Measurements from ENCODE around the gene S1PR4.
A peak's percentile ranks its signal among the peaks of the same experiment; 100 is the strongest.
"Not testable (repeated sequence)": the region's sequence is repeated elsewhere in the genome, so short reads cannot be mapped to it uniquely, and the experiment has no call there.

S1PR4 gene

GRCh38 chr19:3152419-3152780 is 26.2 kb upstream of the S1PR4 start:
- no peak overlapping the region for H3K4me3 ChIP-seq
- no peak for TF ChIP-seq CTCF (IDR thresholded peaks at IDR 0.05)
- H3K27ac ChIP-seq = no peak overlapping the region
- DNase-seq (ENCODE audit: low spot score) = no peak

- no peak overlapping the region for H3K27ac ChIP-seq
- no peak for TF ChIP-seq CTCF (IDR thresholded peaks at IDR 0.05)
- H3K4me3 ChIP-seq = no peak overlapping the region
- DNase-seq (ENCODE audit: low spot score) = no peak
These were observed 25.0 kb upstream of the S1PR4 start for GRCh38 chr19:3153286-3154230.

- H3K27ac ChIP-seq = peak overlapping the region in 1 of 2 donors; percentile 56
- DNase-seq (ENCODE audit: low spot score); H3K4me3 ChIP-seq: not testable (repeated sequence)
These were observed 24.1 kb upstream of the S1PR4 start for GRCh38 chr19:3154447-3154846.

GRCh38 chr19:3154957-3155736 is 23.4 kb upstream of the S1PR4 start:
- no peak for DNase-seq (ENCODE audit: low spot score)
- Histone ChIP-seq H3K4me3 (no peak overlapping the region), H3K27ac (peak overlapping the region in 1 of 2 donors; percentile 62)
- TF ChIP-seq CTCF (IDR thresholded peaks at IDR 0.05) = no peak

GRCh38 chr19:3157096-3157845 is 21.3 kb upstream of the S1PR4 start:
- Histone ChIP-seq H3K27ac (no peak overlapping the region), H3K4me3 (no peak overlapping the region)
- no peak for TF ChIP-seq CTCF (IDR thresholded peaks at IDR 0.05)
- no peak for DNase-seq (ENCODE audit: low spot score)

- H3K27ac ChIP-seq = no peak overlapping the region
- H3K4me3 ChIP-seq = no peak overlapping the region
- no peak for TF ChIP-seq CTCF (IDR thresholded peaks at IDR 0.05)
- no peak for DNase-seq (ENCODE audit: low spot score)
These were observed 19.0 kb upstream of the S1PR4 start for GRCh38 chr19:3159565-3159964.

- TF ChIP-seq CTCF (IDR thresholded peaks at IDR 0.05) = no peak
- Histone ChIP-seq H3K4me3 (no peak overlapping the region), H3K27ac (no peak overlapping the region)
- DNase-seq (ENCODE audit: low spot score) = no peak
These were observed 18.4 kb upstream of the S1PR4 start for GRCh38 chr19:3160219-3160618.
